ENCODE measurements around the gene PPIL1. TPM values are rescaled to one million over a fixed set of nuclear protein-coding genes. Genes with fewer than 3 reads are reported as not detected.

Gene PPIL1
- total RNA-seq, 2 donors from 2014 or later = 3.8 to 4.5 TPM

GRCh38 chr6:36884610-36885009, 10.0 kb upstream of the PPIL1 start:
- no peak overlapping the region for H3K4me3 Mint-ChIP-seq

GRCh38 chr6:36875250-36875633, 639 bp upstream of the PPIL1 start:
- ATAC-seq (no peak), DNase-seq (no peak)
- H3K4me1 Mint-ChIP-seq = peaks cover 25% of the 10 kb centered on the region
- peak overlapping the region; percentile 99 for H3K27ac Mint-ChIP-seq
- peaks cover 23% of the 10 kb centered on the region for H3K27me3 Mint-ChIP-seq
- H3K9me3 ChIP-seq (ENCODE audit: control insufficient read depth, low read length, poor library complexity, severe bottlenecking) = no peaks in the 10 kb centered on the region
- peak overlapping the region; percentile 99 for H3K4me3 Mint-ChIP-seq
- H3K36me3 Mint-ChIP-seq (ENCODE audit: low read depth) = peaks cover 6% of the 10 kb centered on the region

More at GRCh38 chr6:36884610-36885009, 10.0 kb upstream of the PPIL1 start:
- Mint-ChIP-seq H3K27ac (peak overlapping the region; percentile 96), H3K27me3 (peaks cover under 1% of the 10 kb centered on the region), H3K36me3 (ENCODE audit: low read depth) (no peaks in the 10 kb centered on the region), H3K4me1 (peaks cover 25% of the 10 kb centered on the region)
- no peak for DNase-seq
- no peak for ATAC-seq
- H3K9me3 ChIP-seq (ENCODE audit: control insufficient read depth, low read length, poor library complexity, severe bottlenecking) = no peaks in the 10 kb centered on the region

DNA sequence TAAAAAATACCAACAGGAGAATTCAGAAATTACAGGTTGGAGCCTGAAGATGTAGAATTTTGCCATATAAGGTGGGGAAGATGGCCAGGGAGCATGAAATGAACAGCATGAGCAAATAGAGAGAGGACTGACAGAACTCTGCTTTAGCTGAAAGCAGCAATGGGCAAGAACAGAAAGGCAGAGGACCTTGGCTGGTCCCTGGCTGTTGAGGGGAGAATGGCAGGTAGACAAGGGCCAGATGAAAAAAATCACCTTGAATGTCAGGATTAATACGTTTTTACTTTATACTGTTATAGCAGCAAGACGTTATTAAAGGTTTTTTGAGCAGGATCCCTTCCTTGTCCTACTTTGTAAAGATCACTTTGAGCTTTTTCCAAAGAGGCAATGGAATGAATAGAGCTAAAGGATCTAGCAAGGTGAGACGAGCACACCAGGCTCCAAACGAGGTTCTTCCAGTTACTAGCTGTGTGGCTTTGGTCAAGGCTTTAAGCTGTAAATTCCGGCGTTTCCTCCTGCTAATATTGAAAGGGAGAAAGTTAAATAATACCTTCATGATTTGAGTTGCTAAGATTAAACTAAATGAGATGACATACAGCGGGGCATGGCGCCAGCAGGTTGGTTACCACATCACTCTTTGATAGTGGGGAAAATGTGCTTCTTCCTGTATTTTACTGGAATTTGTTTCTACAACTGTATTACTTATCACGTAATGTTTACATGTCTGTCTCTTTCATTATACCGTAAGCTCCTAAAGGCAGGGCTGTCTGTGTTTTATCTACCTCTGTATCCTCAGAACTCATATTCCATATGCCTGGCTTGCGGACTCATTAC, 776 bp downstream of the PPIL1 start:
- ATAC-seq (no peak), DNase-seq (no peak)
- peak overlapping the region; percentile 99 for H3K27ac Mint-ChIP-seq
- H3K36me3 Mint-ChIP-seq (ENCODE audit: low read depth) = peaks cover 6% of the 10 kb centered on the region
- peaks cover 28% of the 10 kb centered on the region for H3K4me1 Mint-ChIP-seq
- no peaks in the 10 kb centered on the region for H3K9me3 ChIP-seq (ENCODE audit: control insufficient read depth, low read length, poor library complexity, severe bottlenecking)
- H3K27me3 Mint-ChIP-seq = peaks cover 15% of the 10 kb centered on the region
- peak overlapping the region; percentile 99 for H3K4me3 Mint-ChIP-seq

GRCh38 chr6:36873115-36873514, 1.5 kb downstream of the PPIL1 start:
- peaks cover 32% of the 10 kb centered on the region for H3K4me1 Mint-ChIP-seq

GRCh38 chr6:36871686-36872085, 2.9 kb downstream of the PPIL1 start:
- H3K4me3 Mint-ChIP-seq = no peak overlapping the region
- H3K27ac Mint-ChIP-seq = no peak overlapping the region
- DNase-seq = no peak
- peaks cover 42% of the 10 kb centered on the region for H3K4me1 Mint-ChIP-seq
- no peaks in the 10 kb centered on the region for H3K27me3 Mint-ChIP-seq
- ATAC-seq = no peak
- no peaks in the 10 kb centered on the region for H3K9me3 ChIP-seq (ENCODE audit: control insufficient read depth, low read length, poor library complexity, severe bottlenecking)
- H3K36me3 Mint-ChIP-seq (ENCODE audit: low read depth) = peaks cover 14% of the 10 kb centered on the region

More at GRCh38 chr6:36873115-36873514, 1.5 kb downstream of the PPIL1 start:
- no peaks in the 10 kb centered on the region for H3K9me3 ChIP-seq (ENCODE audit: control insufficient read depth, low read length, poor library complexity, severe bottlenecking)
- Mint-ChIP-seq H3K36me3 (ENCODE audit: low read depth) (peaks cover 8% of the 10 kb centered on the region), H3K4me3 (peak overlapping the region; percentile 99), H3K27me3 (peaks cover 8% of the 10 kb centered on the region), H3K27ac (peak overlapping the region; percentile 99)
- DNase-seq (no peak), ATAC-seq (no peak)

- H3K4me1 Mint-ChIP-seq = peaks cover 55% of the 10 kb centered on the region
- peak overlapping the region; percentile 92 for H3K27ac Mint-ChIP-seq
- peaks cover 17% of the 10 kb centered on the region for H3K36me3 Mint-ChIP-seq (ENCODE audit: low read depth)
- no peak overlapping the region for H3K4me3 Mint-ChIP-seq
- H3K27me3 Mint-ChIP-seq = no peaks in the 10 kb centered on the region
- DNase-seq (no peak), ATAC-seq (no peak)
- H3K9me3 ChIP-seq (ENCODE audit: control insufficient read depth, low read length, poor library complexity, severe bottlenecking) = no peaks in the 10 kb centered on the region
Measured at GRCh38 chr6:36867471-36868224, 7.0 kb downstream of the PPIL1 start.

GRCh38 chr6:36865835-36866234, 8.8 kb downstream of the PPIL1 start:
- ATAC-seq (peak; percentile 64), DNase-seq (no peak)
- H3K9me3 ChIP-seq (ENCODE audit: control insufficient read depth, low read length, poor library complexity, severe bottlenecking) = no peaks in the 10 kb centered on the region
- Mint-ChIP-seq H3K36me3 (ENCODE audit: low read depth) (peaks cover 14% of the 10 kb centered on the region), H3K4me3 (no peak overlapping the region), H3K27ac (peak overlapping the region; percentile 77), H3K27me3 (no peaks in the 10 kb centered on the region), H3K4me1 (peaks cover 55% of the 10 kb centered on the region)

GRCh38 chr6:36863670-36864540, 10.7 kb downstream of the PPIL1 start:
- no peak for ATAC-seq
- no peaks in the 10 kb centered on the region for H3K9me3 ChIP-seq (ENCODE audit: control insufficient read depth, low read length, poor library complexity, severe bottlenecking)
- Mint-ChIP-seq H3K4me3 (no peak overlapping the region), H3K27me3 (no peaks in the 10 kb centered on the region), H3K4me1 (peaks cover 54% of the 10 kb centered on the region), H3K36me3 (ENCODE audit: low read depth) (peaks cover 16% of the 10 kb centered on the region), H3K27ac (peak overlapping the region; percentile 77)
- no peak for DNase-seq

DNA sequence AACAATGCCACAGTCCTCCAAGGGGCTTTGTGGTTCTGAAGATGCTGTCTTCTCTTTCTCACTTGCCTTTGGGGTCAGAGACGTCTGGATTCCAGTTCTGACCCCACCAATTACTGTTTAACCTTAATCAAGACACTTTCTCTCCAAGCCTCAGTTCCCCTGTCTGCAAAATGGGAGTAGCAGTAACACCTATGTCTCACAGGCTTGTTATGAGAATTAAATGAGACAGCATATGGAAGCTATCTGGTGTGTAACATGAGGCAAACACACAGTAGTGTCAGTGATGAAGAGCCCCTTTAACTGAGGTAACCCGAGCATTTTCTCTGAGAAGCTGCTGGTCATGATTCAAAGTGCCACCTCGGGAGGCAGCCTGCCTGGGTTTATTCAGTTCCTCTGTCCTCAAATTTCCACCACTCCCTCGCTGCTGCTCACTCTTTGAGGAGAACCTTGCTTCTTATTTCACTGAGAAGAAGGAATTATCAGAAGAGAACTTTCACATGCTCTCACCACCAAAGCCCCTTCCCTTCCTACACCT, 11.7 kb downstream of the PPIL1 start:
- peaks cover 51% of the 10 kb centered on the region for H3K4me1 Mint-ChIP-seq
- DNase-seq = no peak
- H3K9me3 ChIP-seq (ENCODE audit: control insufficient read depth, low read length, poor library complexity, severe bottlenecking) = no peaks in the 10 kb centered on the region
- no peaks in the 10 kb centered on the region for H3K27me3 Mint-ChIP-seq
- peaks cover 13% of the 10 kb centered on the region for H3K36me3 Mint-ChIP-seq (ENCODE audit: low read depth)
- peak overlapping the region; percentile 77 for H3K27ac Mint-ChIP-seq
- H3K4me3 Mint-ChIP-seq = no peak overlapping the region
- no peak for ATAC-seq

- H3K4me1 Mint-ChIP-seq = peaks cover 45% of the 10 kb centered on the region
- ATAC-seq (no peak), DNase-seq (no peak)
- H3K27me3 Mint-ChIP-seq = no peaks in the 10 kb centered on the region
- H3K27ac Mint-ChIP-seq = peak overlapping the region; percentile 77
- H3K4me3 Mint-ChIP-seq = no peak overlapping the region
- peaks cover 9% of the 10 kb centered on the region for H3K36me3 Mint-ChIP-seq (ENCODE audit: low read depth)
- H3K9me3 ChIP-seq (ENCODE audit: control insufficient read depth, low read length, poor library complexity, severe bottlenecking) = no peaks in the 10 kb centered on the region
Measured at GRCh38 chr6:36862164-36862847, 12.3 kb downstream of the PPIL1 start.

DNA sequence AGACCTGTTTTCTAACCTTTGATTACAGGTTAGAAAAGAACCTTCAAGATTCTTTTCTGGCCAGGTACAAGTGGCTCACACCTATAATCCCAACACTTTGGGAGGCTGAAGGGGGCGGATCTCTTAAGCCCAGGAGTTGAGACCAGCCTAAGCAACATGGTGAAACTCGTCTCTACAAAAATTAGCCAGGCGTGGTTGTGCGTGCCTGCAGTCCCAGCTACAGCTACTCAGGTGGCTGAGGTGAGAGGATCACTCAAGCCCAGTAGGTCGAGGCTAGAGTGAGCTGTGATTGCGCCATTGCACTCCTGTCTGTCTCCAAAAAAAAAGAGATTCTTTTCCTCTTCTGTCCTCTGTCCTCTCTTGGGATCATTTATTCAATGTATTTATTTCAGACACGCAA, 14.5 kb downstream of the PPIL1 start:
- H3K27me3 Mint-ChIP-seq = no peaks in the 10 kb centered on the region
- ATAC-seq (no peak), DNase-seq (no peak)
- no peaks in the 10 kb centered on the region for H3K9me3 ChIP-seq (ENCODE audit: control insufficient read depth, low read length, poor library complexity, severe bottlenecking)
- peaks cover 13% of the 10 kb centered on the region for H3K36me3 Mint-ChIP-seq (ENCODE audit: low read depth)
- H3K27ac Mint-ChIP-seq = no peak overlapping the region
- no peak overlapping the region for H3K4me3 Mint-ChIP-seq
- H3K4me1 Mint-ChIP-seq = peaks cover 29% of the 10 kb centered on the region

DNA sequence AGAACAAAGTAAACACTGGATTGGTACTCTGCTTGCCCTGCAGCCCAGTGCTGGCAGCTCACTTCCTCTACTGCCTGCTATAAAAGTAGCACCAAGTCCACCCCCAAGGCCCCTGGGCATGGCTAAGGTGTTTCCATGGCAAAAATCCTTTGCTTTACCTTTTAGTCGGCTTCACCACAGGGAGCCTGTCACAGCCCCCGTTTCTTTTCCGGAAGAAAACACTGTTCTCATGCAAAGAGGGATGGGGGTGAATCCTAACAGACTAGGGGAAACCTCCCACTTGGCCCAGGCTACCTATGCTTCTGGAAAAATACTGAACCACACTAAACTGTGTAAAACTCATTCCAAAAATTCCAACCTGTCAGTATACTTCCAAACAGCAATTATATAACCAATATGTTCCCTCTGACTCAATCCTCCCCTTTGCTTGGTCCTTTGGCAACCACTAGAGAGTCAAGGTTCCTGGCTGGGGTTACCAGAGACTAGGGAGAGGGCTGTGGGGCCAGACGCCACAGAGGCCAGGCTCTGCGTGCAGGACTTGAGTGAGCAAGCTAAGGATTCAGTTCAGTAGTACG, 16.1 kb downstream of the PPIL1 start:
- no peaks in the 10 kb centered on the region for H3K9me3 ChIP-seq (ENCODE audit: control insufficient read depth, low read length, poor library complexity, severe bottlenecking)
- no peak for DNase-seq
- Mint-ChIP-seq H3K4me3 (no peak overlapping the region), H3K27ac (peak overlapping the region; percentile 59), H3K27me3 (no peaks in the 10 kb centered on the region), H3K4me1 (peaks cover 20% of the 10 kb centered on the region), H3K36me3 (ENCODE audit: low read depth) (peaks cover 9% of the 10 kb centered on the region)
- ATAC-seq = no peak

All from T-helper 17 cell (primary cell).